A673 (cell line): ENCODE results near the gene ARPP21. TPM values are rescaled to one million over a fixed set of nuclear protein-coding genes. Genes with fewer than 3 reads are reported as not detected.

ENCODE experiments used
- BruUV-seq: library from RNA; stranded (reverse); fragments of 400-500 nt; replicated peaks from 2 replicates; lab custom pipeline; 2021; lab: Mats Ljungman, UMichigan
- CTCF ChIA-PET: fragments of 300-600 bp; sonication (Branson Sonifier 250); formaldehyde crosslinking; loops from one replicate; lab custom pipeline; 2022; ENCODE audit warnings: antibody characterized with exemption; lab: Charles Lee
- POLR2A ChIA-PET: fragments of 300-600 bp; sonication (Branson Sonifier 250); formaldehyde crosslinking; loops from one replicate; lab custom pipeline; 2022; ENCODE audit warnings: antibody characterized with exemption; ENCODE audit not compliant: low non-redundant PET; lab: Charles Lee
- DNase-seq: peaks from one replicate; pipeline ENCODE4 v3.0.0-alpha.2; 2015; ENCODE audit warnings: low spot score
- H3K27ac ChIP-seq: fragments of 200-600 bp; sonication (generic); 2 replicates; pipeline ENCODE4 v1.5.1; 2016; ENCODE audit warnings: mixed run types, low read depth, mild to moderate bottlenecking, mixed read lengths, antibody characterized with exemption, low read length; ENCODE audit not compliant: poor library complexity, severe bottlenecking
- H3K27me3 ChIP-seq: fragments of 200-600 bp; sonication (generic); replicated peaks from 2 replicates; pipeline ENCODE4 v1.6.1; 2017; ENCODE audit warnings: mixed run types, low read depth, mild to moderate bottlenecking, mixed read lengths, antibody characterized with exemption, low read length; ENCODE audit not compliant: insufficient read depth, poor library complexity
- H3K36me3 ChIP-seq: fragments of 200-600 bp; sonication (generic); 2 replicates; pipeline ENCODE4 v1.6.1; 2016; ENCODE audit warnings: mixed run types, mild to moderate bottlenecking, mixed read lengths, antibody characterized with exemption, low read length; ENCODE audit not compliant: insufficient read depth, poor library complexity, severe bottlenecking
- H3K4me1 ChIP-seq: fragments of 200-600 bp; sonication (generic); 2 replicates; pipeline ENCODE4 v1.6.1; 2017; ENCODE audit warnings: mixed run types, mild to moderate bottlenecking, mixed read lengths, antibody characterized with exemption, low read length; ENCODE audit not compliant: insufficient read depth, poor library complexity, severe bottlenecking
- H3K4me3 ChIP-seq: fragments of 200-600 bp; sonication (generic); 2 replicates; pipeline ENCODE4 v1.5.1; 2016; ENCODE audit warnings: low read depth, mixed run types, mild to moderate bottlenecking, mixed read lengths, low read length; ENCODE audit not compliant: poor library complexity, severe bottlenecking
- H3K9me3 ChIP-seq: fragments of 200-600 bp; sonication (generic); 2 replicates; pipeline ENCODE4 v1.6.1; 2016; ENCODE audit warnings: mixed run types, low read depth, mild to moderate bottlenecking, mixed read lengths, antibody characterized with exemption, low read length; ENCODE audit not compliant: poor library complexity, severe bottlenecking
- CTCF ChIP-seq: fragments of 300-800, 200-600 bp; sonication (generic); conservative IDR thresholded peaks from 2 replicates; pipeline ENCODE4 v1.5.1; 2017; ENCODE audit warnings: low read depth, mild to moderate bottlenecking, antibody characterized with exemption, low read length, moderate library complexity, mixed read lengths
- EZH2 ChIP-seq: fragments of 200-600 bp; sonication (generic); IDR thresholded peaks from 2 replicates; pipeline ENCODE4 v1.6.1; 2017; ENCODE audit warnings: borderline replicate concordance, low read depth, mild to moderate bottlenecking, mixed read lengths, antibody characterized with exemption, low read length; ENCODE audit not compliant: poor library complexity, severe bottlenecking
- intact Hi-C: fragments of 100-400 bp; cut with micrococcal nuclease; formaldehyde crosslinking; loops from one replicate; pipeline ENCODE4 v1.10.0; 2022; ENCODE audit not compliant: unreplicated experiment
- total RNA-seq: library from RNA; stranded (reverse); gene quantifications from 2 replicates; pipeline ENCODE4 v1.2.3, GENCODE V29; 2021

The ARPP21 gene
- total RNA-seq, 1 experiment from 2014 or later = not detected

GRCh38 chr3:35733341-35733740 is 94.0 kb downstream of the ARPP21 start:
- no peaks in the 10 kb centered on the region for H3K36me3 ChIP-seq
- TF ChIP-seq EZH2 = no peak
- TF ChIP-seq CTCF = no peak
- H3K27me3 ChIP-seq = no peaks in the 10 kb centered on the region
- ChIA-PET POLR2A (no interaction called here), CTCF (no interaction called here)
- no peak for DNase-seq
- no peak overlapping the region for H3K4me3 ChIP-seq
- no peak overlapping the region for H3K27ac ChIP-seq
- intact Hi-C loops = no loop called here
- H3K9me3 ChIP-seq = no peaks in the 10 kb centered on the region
- BruUV-seq = no TSS peak
- H3K4me1 ChIP-seq = no peaks in the 10 kb centered on the region

- BruUV-seq = no TSS peak
- H3K36me3 ChIP-seq = no peaks in the 10 kb centered on the region
- intact Hi-C loops = no loop called here
- no peaks in the 10 kb centered on the region for H3K4me1 ChIP-seq
- H3K27ac ChIP-seq = no peak overlapping the region
- H3K9me3 ChIP-seq = no peaks in the 10 kb centered on the region
- ChIA-PET POLR2A (no interaction called here), CTCF (no interaction called here)
- H3K4me3 ChIP-seq = no peak overlapping the region
- DNase-seq = no peak
- H3K27me3 ChIP-seq = no peaks in the 10 kb centered on the region
- TF ChIP-seq EZH2 (no peak), CTCF (no peak)
Measured at GRCh38 chr3:35733864-35734263, 94.5 kb downstream of the ARPP21 start.

GRCh38 chr3:35737080-35737479 is 97.8 kb downstream of the ARPP21 start:
- BruUV-seq = no TSS peak
- H3K27me3 ChIP-seq = no peaks in the 10 kb centered on the region
- no peaks in the 10 kb centered on the region for H3K9me3 ChIP-seq
- intact Hi-C loops = no loop called here
- no peak overlapping the region for H3K4me3 ChIP-seq
- H3K36me3 ChIP-seq = no peaks in the 10 kb centered on the region
- H3K27ac ChIP-seq = no peak overlapping the region
- DNase-seq = no peak
- no peaks in the 10 kb centered on the region for H3K4me1 ChIP-seq
- ChIA-PET CTCF (no interaction called here), POLR2A (no interaction called here)
- TF ChIP-seq CTCF (no peak), EZH2 (no peak)
